ENCODE results near the gene DTNB. TPM values are rescaled to one million over a fixed set of nuclear protein-coding genes. Genes with fewer than 3 reads are reported as not detected.

The DTNB gene
- total and polyA plus RNA-seq, 2 experiments from 2014 or later = 31.3 to 33.4 TPM

GRCh38 chr2:25446122-25446521 is 227.3 kb downstream of the DTNB start:
- Histone ChIP-seq H3K4me3 (no peak overlapping the region), H3K27ac (no peak overlapping the region), H3K4me1 (ENCODE audit: low read depth) (peaks cover 8% of the 10 kb centered on the region), H3K36me3 (no peaks in the 10 kb centered on the region), H3K9me3 (ENCODE audit: low read depth) (no peaks in the 10 kb centered on the region), H3K27me3 (no peaks in the 10 kb centered on the region)
- TF ChIP-seq CTCF (IDR thresholded peaks at IDR 0.05; ENCODE audit: low read depth, low read length) = no peak
- no peak for DNase-seq (ENCODE audit: low read depth in 1 of 2, low spot score in 1 of 2)

DNA sequence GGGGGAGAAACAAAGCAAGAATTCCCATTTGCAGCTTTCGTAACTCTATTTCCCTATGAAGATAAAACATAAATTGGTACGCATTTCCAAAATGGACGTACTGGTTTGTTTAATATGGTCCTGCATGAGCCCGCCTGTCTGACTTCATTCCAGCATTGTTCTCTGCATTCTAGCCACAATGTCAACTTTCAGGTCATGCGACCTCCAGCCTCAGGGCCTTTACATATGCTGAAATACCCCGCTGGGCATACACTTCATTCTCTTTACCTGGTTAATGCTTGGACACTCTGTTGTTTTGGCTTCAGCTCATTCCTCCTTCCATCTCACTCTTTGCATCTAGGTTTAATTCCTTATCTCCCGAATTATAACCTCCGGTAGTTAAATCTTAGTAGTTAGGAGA is 227.9 kb downstream of the DTNB start:
- Histone ChIP-seq H3K9me3 (ENCODE audit: low read depth) (no peaks in the 10 kb centered on the region), H3K27me3 (no peaks in the 10 kb centered on the region), H3K4me3 (no peak overlapping the region), H3K36me3 (no peaks in the 10 kb centered on the region), H3K4me1 (ENCODE audit: low read depth) (peaks cover 8% of the 10 kb centered on the region), H3K27ac (no peak overlapping the region)
- no peak for TF ChIP-seq CTCF (IDR thresholded peaks at IDR 0.05; ENCODE audit: low read depth, low read length)
- no peak for DNase-seq (ENCODE audit: low read depth in 1 of 2, low spot score in 1 of 2)

- TF ChIP-seq CTCF (IDR thresholded peaks at IDR 0.05; ENCODE audit: low read depth, low read length) = no peak
- Histone ChIP-seq H3K36me3 (no peaks in the 10 kb centered on the region), H3K4me3 (no peak overlapping the region), H3K9me3 (ENCODE audit: low read depth) (no peaks in the 10 kb centered on the region), H3K27me3 (no peaks in the 10 kb centered on the region), H3K27ac (no peak overlapping the region), H3K4me1 (ENCODE audit: low read depth) (peaks cover 8% of the 10 kb centered on the region)
- DNase-seq (ENCODE audit: low read depth in 1 of 2, low spot score in 1 of 2) = no peak
Observed at GRCh38 chr2:25444608-25445270, 228.6 kb downstream of the DTNB start.

DNA sequence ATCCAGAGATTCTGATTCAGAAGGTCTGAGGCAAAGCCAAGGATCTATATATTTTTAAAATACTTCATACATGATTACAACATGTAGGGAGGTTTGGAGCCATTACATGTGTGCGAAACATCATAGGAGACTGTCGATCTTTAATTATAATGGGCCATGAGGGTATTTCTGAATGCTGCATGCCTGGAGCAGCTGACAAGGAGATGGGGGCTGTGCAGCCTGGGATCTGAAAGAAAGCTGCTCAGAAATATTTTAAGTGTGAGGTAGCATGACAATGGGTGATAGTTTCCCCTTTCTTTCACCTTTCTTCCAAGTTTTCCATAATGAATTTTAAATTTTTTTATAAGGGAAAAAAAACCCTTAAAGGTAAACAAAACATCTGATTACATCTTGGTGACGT is 229.6 kb downstream of the DTNB start:
- TF ChIP-seq CTCF (IDR thresholded peaks at IDR 0.05; ENCODE audit: low read depth, low read length) = no peak
- no peaks in the 10 kb centered on the region for H3K9me3 ChIP-seq (ENCODE audit: low read depth)
- no peak for DNase-seq (ENCODE audit: low read depth in 1 of 2, low spot score in 1 of 2)

GRCh38 chr2:25441353-25441752 is 232.0 kb downstream of the DTNB start:
- peaks cover 8% of the 10 kb centered on the region for H3K4me1 ChIP-seq (ENCODE audit: low read depth)
- H3K4me3 ChIP-seq = no peak overlapping the region
- no peaks in the 10 kb centered on the region for H3K9me3 ChIP-seq (ENCODE audit: low read depth)
- H3K27ac ChIP-seq = no peak overlapping the region
- H3K27me3 ChIP-seq = no peaks in the 10 kb centered on the region
- DNase-seq (ENCODE audit: low read depth in 1 of 2, low spot score in 1 of 2) = no peak
- TF ChIP-seq CTCF (IDR thresholded peaks at IDR 0.05; ENCODE audit: low read depth, low read length) = no peak
- H3K36me3 ChIP-seq = no peaks in the 10 kb centered on the region

More for the DNA sequence above, 229.6 kb downstream of the DTNB start:
- Histone ChIP-seq H3K4me1 (ENCODE audit: low read depth) (peaks cover 8% of the 10 kb centered on the region), H3K27me3 (no peaks in the 10 kb centered on the region), H3K36me3 (no peaks in the 10 kb centered on the region), H3K27ac (no peak overlapping the region), H3K4me3 (no peak overlapping the region)
